Activated CD4-positive, CD25-positive, alpha-beta regulatory T cell treated with anti-CD3 and anti-CD28 coated beads, Interleukin-2, amount 50 U/mL, for 72 hours (primary cell): Measurements from ENCODE around the gene NBPF15.
"Not testable (repeated sequence)": the region's sequence is repeated elsewhere in the genome, so short reads cannot be mapped to it uniquely, and the experiment has no call there.

ENCODE experiments used
- DNase-seq: peaks from one replicate; pipeline ENCODE4 v3.0.0; 2021

The NBPF15 gene, protein sequence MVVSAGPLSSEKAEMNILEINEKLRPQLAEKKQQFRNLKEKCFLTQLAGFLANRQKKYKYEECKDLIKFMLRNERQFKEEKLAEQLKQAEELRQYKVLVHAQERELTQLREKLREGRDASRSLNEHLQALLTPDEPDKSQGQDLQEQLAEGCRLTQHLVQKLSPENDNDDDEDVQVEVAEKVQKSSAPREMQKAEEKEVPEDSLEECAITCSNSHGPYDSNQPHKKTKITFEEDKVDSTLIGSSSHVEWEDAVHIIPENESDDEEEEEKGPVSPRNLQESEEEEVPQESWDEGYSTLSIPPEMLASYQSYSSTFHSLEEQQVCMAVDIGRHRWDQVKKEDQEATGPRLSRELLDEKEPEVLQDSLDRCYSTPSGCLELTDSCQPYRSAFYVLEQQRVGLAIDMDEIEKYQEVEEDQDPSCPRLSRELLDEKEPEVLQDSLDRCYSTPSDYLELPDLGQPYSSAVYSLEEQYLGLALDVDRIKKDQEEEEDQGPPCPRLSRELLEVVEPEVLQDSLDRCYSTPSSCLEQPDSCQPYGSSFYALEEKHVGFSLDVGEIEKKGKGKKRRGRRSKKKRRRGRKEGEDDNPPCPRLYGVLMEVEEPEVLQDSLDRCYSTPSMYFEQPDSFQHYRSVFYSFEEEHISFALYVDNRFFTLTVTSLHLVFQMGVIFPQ

DNA sequence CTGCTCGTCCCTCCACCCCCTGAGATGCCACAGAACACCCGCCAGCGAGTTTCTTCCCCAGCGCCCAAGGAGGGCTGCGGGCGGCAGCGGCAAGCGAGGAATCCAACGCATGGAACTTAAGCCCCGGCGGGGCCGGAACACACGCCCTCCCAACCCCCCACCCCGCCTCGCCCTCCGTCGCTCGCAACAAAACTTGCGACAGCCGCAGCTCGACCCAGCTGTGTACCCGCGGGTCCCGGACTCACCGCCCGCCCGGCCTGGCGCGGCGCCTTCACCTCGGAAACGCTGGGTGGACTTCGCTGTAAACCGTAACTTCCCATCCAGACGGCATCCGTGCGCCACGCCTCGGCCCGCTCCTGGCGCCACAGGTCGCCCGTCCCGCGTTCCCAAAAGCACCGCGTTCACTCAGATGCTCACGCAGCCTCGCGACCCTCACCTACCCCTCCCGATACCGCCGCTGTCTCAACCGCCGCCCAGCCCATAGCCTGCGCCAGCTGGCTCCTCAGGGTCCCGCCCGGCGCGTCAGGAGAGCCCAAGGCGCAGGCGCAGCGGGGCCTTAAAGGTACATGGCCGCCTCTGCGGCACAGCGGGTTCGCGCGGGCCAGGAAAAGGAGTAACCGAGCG, at the start of gene NBPF15:
Gene NBPF15 (minus strand): TSS at position 534 of the 624 bp plus-strand sequence. CDS start 21,666 bp downstream, outside the sequence.
- peak; percentile 62 for DNase-seq

DNA sequence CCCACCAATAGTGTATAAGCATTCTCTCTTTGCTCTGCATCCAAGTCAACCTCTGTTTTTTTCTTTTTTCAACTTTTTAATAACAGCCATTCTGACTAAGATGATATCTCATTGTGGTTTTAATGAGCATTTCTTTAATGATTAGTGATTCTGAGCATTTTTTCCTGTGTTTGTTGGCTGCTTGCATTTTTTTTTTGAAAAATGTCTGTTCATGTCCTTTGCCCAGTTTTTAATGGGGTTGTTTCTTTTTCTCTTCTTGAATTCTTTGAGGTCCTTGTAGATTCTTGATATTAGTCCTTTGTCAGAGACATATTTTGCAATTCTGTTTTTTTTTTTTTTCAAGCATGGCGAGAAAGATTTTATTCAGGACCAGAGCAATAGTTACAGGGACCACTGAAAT, 35.0 kb upstream of the NBPF15 start:
- DNase-seq: not testable (repeated sequence)

DNA sequence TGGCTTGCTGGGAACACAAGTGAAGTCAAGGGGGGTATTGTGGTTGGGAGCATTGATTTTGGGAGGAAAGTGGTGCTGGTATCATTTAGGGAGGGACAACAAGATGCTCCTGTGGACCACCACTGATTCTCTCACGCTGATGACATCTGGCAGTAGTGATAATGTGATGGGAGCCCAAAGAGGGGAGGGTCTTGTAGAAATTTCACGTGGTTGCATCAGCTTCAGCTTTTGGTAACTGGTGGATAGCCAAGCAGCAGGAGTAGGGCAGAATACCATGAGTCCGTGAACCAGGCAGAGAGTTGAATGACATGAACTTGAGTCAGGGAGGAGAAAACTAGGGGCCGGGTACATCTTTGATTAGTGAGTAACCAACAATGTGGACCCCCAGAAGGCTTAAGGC, 32.7 kb upstream of the NBPF15 start:
- not testable (repeated sequence) for DNase-seq

DNA sequence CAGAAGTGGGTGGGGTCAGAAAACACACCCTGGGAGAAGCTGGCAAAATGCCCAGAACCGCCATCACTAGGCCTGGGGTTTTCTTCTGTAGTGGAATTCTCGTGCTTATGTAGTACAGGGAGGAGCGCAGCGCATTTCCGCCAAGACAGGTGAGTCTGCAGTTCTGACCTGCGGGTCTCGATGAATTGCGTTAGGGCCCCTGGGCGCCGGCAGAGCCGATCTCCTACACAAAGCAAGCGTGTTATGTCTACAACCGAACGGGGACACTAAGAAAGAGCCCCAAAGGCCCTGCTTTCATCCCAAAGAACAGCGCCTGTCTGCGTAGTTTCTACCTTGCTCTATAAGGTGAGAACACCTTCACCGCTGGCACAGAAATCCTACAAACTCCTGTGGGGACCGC, 28.9 kb upstream of the NBPF15 start:
- not testable (repeated sequence) for DNase-seq

DNA sequence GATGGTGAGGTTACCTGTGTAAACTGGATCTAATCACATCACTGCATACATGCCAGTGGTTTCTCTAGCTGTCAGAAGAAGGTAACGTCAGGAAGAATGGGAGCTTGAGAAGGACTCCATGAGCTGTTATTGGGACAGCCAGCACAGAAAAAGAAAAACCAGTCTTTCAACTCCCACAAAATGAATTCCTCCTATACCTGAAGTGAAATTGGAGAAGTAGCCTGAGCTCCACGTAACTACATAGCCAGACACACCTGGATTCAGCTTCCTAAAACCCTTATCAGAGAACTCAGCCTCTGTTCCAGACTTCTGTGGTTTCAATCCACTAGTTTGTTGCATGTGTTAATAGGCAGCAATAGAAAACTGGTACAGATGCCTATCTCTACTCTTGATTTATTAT, 25.5 kb upstream of the NBPF15 start:
- DNase-seq: not testable (repeated sequence)

DNA sequence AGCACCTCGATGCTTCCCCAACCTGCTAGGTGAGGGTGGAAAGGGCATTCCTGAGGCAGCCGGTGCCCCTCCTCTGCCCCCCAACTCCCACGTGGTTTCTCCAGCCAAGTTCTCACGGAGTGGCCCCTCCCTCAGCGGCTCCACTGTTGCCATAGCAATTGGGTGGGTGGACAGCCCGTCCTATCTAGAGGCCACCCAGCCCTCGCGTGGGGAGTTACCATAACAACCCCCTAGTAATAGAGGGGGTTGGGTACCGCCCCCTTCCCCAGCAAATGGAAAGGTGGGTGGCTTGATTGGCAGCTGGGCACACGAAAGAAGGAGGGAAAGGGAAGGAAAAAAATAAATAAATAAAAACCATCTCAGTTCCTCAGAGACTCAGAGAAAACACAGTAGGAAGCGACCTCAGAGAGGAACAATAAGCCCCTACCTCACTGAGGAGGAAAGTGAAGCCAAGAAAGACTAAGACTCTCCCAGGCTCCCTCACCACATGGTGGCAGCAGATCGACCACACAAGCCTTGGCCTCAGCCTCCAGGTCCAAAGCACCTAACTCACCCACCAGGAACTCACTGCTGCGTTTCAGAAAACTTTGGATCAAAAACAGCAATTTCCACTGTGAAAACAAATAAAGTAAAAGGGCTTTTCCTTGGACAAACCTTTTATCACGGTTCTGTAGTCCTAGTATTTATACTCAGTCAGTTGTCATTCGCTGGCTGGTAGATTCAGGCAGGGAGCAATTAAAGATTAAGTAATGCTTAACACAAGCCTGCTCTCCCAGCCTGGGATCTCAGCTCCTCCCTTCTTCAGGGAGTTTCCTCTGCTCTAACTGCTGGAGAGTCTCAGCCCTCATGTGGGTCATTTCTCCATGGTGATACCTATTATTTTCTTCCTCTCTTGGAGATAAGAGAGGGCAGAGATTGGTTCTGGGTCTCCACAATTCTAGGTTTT, 23.9 kb upstream of the NBPF15 start:
- DNase-seq: not testable (repeated sequence)

DNA sequence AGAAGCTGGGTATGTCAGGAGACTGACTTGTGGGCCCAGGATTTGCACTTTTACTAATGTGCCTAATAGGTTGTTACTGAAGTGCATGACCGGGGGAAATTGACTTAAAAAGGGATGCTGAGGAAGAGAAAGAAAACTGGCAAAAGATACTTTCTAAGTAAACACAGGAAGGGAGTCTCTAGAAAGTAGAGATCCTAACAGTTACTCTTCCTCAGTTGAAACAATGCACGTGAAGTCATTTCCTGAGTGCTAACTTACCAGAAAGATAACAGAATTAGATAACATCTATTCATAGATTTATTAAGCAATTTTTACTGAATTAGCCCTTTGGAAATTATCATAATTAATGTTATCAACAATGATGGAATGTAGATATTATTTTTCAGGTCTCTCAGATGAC, 12.4 kb upstream of the NBPF15 start:
- not testable (repeated sequence) for DNase-seq

DNA sequence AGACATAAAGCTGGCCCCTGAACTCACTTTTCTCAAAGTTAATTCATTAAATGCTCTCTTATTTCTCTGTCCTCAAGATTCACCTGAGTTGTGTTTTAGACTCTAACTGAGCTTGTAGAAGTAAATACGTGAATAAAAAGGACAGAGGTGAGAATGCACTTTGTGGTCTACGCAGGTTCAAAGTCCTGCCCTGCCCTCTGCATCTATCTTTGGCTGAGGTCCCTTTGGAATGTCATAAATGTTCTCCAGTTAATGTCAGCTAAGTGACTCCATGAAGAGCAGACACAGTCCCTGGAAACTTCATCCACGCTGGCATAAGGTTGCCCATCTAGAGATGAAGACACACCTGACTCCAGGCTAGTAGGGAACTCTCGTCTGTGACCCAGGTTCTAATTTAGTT, 10.0 kb upstream of the NBPF15 start:
- DNase-seq: not testable (repeated sequence)

DNA sequence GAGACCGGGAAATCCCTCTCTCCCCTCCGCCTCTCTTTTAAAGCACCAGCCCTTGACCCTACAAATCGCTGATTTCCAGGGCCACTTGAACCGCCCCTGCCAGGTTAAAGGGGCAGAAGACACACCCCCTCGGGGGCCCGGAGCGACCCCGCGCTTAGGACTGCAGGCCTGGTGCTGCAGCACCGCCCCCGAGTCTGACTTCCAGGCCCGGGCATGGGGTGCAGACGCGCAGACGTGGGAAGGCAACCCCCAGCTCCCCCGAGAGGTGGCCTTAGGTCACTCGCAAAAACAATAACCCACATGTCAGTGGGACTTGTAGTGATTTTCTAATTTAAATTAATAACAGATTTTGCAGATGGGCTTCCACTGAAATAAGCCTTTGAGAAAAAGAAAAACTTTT, 309 bp upstream of the NBPF15 start:
- DNase-seq: not testable (repeated sequence)

DNA sequence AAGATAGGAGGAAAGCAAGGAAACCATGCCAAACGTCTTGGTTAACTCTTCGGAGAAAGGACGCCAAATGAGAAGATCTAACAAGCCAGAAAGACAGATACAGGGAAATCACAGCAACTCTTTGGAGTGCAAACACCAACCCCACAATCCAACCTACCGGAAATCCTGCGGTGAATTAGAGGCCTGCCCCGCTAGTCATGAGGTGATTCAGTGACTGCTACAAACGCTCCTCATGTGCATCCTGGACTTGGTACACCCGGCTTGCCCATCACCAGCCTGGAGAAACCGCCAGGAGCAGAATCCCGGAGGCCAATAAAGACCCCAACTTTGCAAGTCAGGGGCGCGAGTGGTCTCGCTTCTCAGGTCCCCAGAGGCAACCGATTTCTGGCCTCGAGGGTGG, 783 bp downstream of the NBPF15 start:
- not testable (repeated sequence) for DNase-seq

DNA sequence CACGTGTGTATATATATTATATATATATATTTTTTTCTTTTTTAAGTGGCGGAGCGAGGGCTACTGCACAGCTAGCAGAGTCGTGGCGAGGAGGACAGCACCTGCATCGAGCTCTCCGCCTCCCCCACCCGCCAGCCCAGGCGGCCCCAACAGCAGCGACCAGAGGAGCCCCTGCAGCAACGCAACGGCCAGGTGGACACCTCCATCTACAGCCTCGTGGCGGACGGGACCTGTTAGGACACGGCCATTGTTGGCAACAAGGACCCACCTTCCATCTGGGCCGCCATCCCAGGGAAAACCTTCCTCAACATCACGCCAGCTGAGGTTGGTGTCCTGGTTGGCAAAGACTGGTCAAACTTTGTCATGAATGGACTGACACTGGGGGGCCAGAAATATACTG, 19.1 kb downstream of the NBPF15 start:
- not testable (repeated sequence) for DNase-seq

DNA sequence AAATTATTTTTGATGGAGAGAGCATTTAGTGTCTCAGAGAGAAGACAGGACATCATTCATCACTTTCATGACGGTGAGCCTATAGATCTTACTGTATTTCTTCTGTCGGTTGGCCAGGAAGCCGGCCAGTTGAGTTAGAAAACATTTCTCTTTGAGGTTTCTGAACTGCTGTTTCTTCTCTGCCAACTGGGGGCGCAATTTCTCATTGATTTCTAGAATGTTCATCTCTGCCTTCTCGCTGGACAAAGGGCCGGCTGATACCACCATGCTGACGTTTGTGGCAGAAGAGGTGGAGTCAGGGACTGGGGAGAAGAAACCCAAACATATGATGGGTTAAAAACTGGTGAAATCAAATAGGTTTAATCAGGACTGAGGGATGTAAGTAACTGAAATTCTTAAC, 21.7 kb downstream of the NBPF15 start:
- not testable (repeated sequence) for DNase-seq

DNA sequence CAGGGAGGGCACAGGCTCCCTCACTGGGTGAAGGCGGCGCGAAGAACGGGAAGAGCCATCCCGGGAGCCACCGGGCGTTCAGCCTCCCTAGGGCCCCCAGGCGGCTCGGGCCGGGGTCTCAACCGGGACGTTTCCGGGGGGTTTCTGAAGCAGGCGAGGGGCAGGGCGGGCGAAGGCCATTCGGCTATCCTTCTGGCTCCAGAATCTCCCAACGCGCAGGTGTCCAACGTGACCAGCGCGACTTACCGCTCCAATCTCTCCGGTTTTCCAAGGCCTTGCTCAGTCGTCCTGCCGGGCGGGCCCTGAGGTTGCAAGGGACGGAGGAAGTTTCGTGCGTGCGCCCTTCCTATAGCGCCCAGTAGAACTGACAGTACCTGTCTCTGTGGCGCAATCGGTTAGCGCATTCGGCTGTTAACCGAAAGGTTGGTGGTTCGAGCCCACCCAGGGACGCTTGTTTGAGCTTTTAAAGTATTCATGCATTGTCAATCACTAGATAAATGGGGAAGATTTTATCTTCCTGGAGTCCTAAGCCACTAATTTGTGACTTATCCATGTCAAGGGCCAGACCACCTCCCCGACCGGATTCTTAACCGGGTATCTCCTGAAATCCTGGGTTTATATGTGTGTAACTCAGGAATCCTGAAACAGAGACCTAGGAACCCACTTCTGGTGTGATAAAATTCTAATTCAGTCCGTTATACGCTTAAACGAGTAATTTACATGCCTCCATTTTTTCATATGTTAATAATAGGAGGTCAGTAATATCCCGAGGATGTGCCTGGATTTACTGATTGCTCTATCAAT, 42.4 kb downstream of the NBPF15 start:
- DNase-seq: peak; percentile 51

DNA sequence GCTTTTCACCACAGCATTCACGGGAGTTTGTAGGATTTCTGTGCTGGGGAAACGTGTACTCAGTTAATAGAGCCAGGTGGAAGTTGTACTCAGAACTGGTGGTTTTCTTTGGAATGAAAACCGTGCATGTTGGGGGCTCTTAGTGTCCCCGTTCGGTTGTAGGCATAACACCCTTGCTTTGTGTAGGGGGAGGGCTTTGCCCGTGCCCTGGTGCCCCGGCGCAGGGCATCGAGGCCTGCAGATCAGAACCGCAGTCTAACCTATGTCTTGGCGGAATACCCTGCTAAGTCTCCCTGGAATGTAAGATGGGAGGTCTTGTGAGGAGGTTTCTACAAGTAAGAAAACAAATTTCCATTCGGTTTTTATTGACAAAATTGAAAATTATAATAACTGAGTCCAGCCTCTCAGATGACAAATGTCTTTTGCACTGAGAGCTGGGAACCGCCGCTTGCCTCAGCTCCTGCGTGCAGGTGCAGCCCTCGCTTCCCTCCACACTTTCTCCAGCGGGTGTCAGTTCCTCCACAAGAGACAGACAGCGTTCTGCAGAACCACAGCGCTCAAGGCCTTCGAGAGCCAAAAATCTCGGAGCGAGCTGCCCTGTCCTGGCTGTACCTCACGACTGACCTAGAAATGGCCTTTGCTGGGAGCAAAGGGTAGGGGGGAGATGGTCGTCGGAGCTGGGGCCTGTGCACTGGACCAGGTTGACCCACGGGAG, 47.9 kb downstream of the NBPF15 start:
- not testable (repeated sequence) for DNase-seq

DNA sequence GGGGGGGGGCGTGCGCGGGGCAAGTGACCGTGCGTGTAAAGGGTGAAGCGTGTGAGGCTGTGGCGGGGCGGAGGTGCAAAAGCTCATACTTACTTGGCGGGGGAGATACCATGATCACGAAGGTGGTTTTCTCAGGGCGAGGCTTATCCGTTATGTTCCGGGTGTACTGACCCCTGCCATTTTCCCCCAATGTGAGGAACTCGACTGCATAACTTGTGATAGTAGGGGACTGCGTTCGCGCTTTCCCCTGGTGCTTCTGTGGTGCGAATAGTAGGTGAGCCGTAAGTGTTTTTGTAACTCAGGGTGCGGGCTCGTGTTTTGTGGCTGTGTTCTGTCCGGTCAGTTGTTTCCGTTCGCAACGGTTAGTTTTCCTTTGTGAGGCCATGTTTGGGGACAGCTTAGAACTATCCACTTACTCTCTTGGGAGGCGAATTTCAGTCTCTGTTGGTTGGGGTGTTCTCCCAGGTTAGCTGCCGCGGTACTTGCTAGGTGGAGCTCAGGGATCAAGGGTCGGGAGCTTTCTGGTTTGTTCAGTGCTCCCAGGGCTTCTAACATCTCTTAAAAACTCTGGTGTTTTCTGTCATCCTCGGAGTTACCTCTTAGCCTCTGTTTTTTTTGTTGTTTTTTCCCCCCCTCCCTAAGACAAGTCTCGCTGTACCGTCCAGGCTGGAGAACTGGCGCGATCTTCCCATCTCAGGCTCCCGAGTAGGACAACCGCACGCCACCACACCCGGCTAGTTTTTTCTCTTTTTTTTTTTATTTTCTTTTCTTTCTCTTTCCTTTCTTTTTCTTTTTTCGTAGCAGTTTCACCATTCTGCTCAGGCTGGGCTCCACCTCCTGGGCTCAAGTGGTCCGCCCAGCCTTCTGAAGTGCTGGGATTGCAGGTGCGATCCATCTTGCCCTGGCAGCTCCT, 48.7 kb downstream of the NBPF15 start:
- peak; percentile 66 for DNase-seq

DNA sequence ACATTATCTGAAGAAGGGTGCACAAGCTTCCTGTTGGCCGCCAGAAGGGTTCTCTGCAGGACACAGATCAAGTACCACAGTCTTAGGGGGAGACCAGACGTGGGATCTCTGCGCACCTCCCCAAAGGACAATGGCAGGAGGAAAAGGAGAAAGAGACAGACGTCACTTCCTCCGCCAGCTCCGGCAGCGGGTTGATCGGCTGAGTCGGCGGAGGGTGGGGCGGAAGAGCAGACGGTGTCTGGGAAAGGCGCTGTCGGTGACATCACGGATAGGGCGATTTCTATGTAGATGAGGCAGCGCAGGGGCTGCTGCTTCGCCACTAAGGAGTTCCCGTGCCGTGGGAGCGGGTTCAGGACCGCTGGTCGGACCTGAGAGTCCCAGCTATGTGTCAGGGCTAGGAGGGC, 49.4 kb downstream of the NBPF15 start:
- DNase-seq: peak; percentile 59

DNA sequence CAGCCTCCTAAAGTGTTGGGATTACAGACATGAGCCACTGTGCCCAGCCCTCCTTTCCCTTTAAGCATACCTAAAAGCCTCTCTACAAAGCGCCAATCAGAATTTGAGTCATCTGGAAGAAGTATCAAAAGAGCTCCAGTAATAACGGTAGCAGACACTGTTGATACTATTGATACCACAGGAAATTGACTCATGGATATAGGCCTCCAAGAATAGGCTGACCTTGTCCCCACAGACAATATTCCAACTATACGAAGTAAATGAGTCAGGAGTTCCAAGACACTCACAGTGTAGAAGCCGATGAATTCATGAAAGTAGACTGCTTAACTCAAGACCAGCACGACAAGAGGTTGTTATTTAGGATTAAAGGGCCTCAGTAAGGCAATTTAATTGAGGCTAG, 58.7 kb downstream of the NBPF15 start:
- not testable (repeated sequence) for DNase-seq

DNA sequence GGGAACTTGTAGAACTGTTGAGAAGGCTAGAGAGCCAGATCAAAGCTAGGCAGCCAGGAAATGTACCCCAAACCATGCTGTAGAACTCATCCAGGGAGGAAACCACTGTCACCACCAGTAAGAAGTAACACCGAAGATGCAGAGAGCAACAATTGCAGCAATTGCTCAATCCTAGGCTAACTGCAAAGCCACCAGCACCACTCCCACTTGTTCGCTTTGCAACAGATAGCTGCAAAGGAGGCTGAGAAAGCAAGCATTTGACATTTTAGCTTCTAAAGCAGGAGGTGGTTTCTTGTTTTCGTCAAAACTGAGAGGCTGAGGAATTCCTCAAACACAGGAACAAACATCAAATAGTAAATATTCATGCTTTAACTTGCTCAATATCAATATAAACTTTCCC, 89.8 kb downstream of the NBPF15 start:
- not testable (repeated sequence) for DNase-seq
